G401.6 (cell line): Measurements from ENCODE around the gene STK24.

ENCODE experiments used
- FAIRE-seq: peaks from 2 replicates; lab custom pipeline; 2012; peaks lifted over from hg19 to GRCh38; lab: Jason Lieb, UNC

Gene STK24

GRCh38 chr13:98449273-98449672, 127.6 kb downstream of the STK24 start:
- FAIRE-seq, result no peak

- no peak for FAIRE-seq
Measured at GRCh38 chr13:98448642-98448928, 128.3 kb downstream of the STK24 start.

- no peak for FAIRE-seq
Measured at GRCh38 chr13:98447881-98448641, 128.8 kb downstream of the STK24 start.

- FAIRE-seq, result no peak
Measured at GRCh38 chr13:98447130-98447529, 129.8 kb downstream of the STK24 start.

GRCh38 chr13:98446234-98446621, 130.7 kb downstream of the STK24 start:
- no peak for FAIRE-seq

GRCh38 chr13:98445340-98446233, 131.3 kb downstream of the STK24 start:
- no peak for FAIRE-seq

GRCh38 chr13:98444381-98444780, 132.5 kb downstream of the STK24 start:
- no peak for FAIRE-seq

GRCh38 chr13:98443800-98444325, 133.0 kb downstream of the STK24 start:
- no peak for FAIRE-seq

GRCh38 chr13:98443329-98443728, 133.6 kb downstream of the STK24 start:
- no peak for FAIRE-seq

- no peak for FAIRE-seq
Measured at GRCh38 chr13:98442391-98443230, 134.3 kb downstream of the STK24 start.

- FAIRE-seq, result no peak
Measured at GRCh38 chr13:98441056-98441676, 135.7 kb downstream of the STK24 start.

GRCh38 chr13:98440390-98441055, 136.4 kb downstream of the STK24 start:
- FAIRE-seq, result no peak

- no peak for FAIRE-seq
Measured at GRCh38 chr13:98439896-98440295, 137.0 kb downstream of the STK24 start.

GRCh38 chr13:98439126-98439828, 137.6 kb downstream of the STK24 start:
- FAIRE-seq, result no peak

- FAIRE-seq, result no peak
Measured at GRCh38 chr13:98438246-98439125, 138.4 kb downstream of the STK24 start.

- no peak for FAIRE-seq
Measured at GRCh38 chr13:98436233-98436910, 140.5 kb downstream of the STK24 start.

- no peak for FAIRE-seq
Measured at GRCh38 chr13:98435376-98435775, 141.5 kb downstream of the STK24 start.

GRCh38 chr13:98434060-98434459, 142.8 kb downstream of the STK24 start:
- FAIRE-seq, result no peak

GRCh38 chr13:98433654-98434053, 143.3 kb downstream of the STK24 start:
- FAIRE-seq, result no peak
